Uterus (tissue), 4 donors: ENCODE data around the gene VAPA. TPM values are rescaled to one million over a fixed set of nuclear protein-coding genes. Genes with fewer than 3 reads are reported as not detected.

Experiments used
- DNase-seq, 2 donors: peaks; one replicate each; pipeline ENCODE4 v3.0.0-alpha.2; 2019 to 2020
- H3K27ac ChIP-seq, 2 donors: fragments of 200-600 bp; sonication (generic); 1 replicate in 1 of 2; 2 replicates in 1 of 2; pipeline ENCODE4 v1.5.1; 2016 to 2018
- H3K27me3 ChIP-seq, 2 donors: fragments of 200-600 bp; sonication (generic); one replicate each; pipeline ENCODE4 v1.5.1; 2018 to 2019; ENCODE audit warnings: control low read depth in 1 of 2
- H3K36me3 ChIP-seq, 2 donors: fragments of 200-600 bp; sonication (generic); one replicate each; pipeline ENCODE4 v1.5.1; 2019; ENCODE audit warnings: control low read depth in 1 of 2
- H3K4me1 ChIP-seq, 2 donors: fragments of 200-600 bp; sonication (generic); one replicate each; pipeline ENCODE4 v1.5.1; 2018 to 2019; ENCODE audit warnings: control low read depth in 1 of 2
- H3K4me3 ChIP-seq, 2 donors: fragments of 200-600 bp; sonication (generic); 1 replicate in 1 of 2; 2 replicates in 1 of 2; pipeline ENCODE4 v1.5.1; 2018 to 2019; ENCODE audit warnings: mild to moderate bottlenecking in 1 of 2
- H3K9me3 ChIP-seq, 2 donors: fragments of 200-600 bp; sonication (generic); one replicate each; pipeline ENCODE4 v1.5.1; 2019; ENCODE audit warnings: control low read depth in 1 of 2
- CTCF ChIP-seq, 4 experiments: fragments of 200-600 bp in 2 of 4; fragments of 450-650 bp in 2 of 4; sonication (generic) in 2 of 4; IDR thresholded peaks; one replicate each; pipeline ENCODE4 v1.5.1; 2016 to 2019; ENCODE audit warnings: antibody characterized with exemption in 4 of 4, mild to moderate bottlenecking in 2 of 4, moderate library complexity in 1 of 4
- POLR2A ChIP-seq, 2 donors: fragments of 450-650 bp; IDR thresholded peaks; one replicate each; pipeline ENCODE4 v1.6.1; 2016; ENCODE audit warnings: antibody characterized with exemption in 2 of 2, mild to moderate bottlenecking in 1 of 2, moderate library complexity in 1 of 2
- intact Hi-C: fragments of 100-400 bp; cut with DNase I; formaldehyde crosslinking; loops from one replicate; pipeline ENCODE4 v1.15.1; 2023; ENCODE audit warnings: low total_unique reads
- total RNA-seq, 4 donors: library from RNA; depleted of rRNA in 3 of 4; stranded (reverse); fragments of >200 nt in 3 of 4; gene quantifications; one replicate each; pipeline versions ENCODE4 v1.1.0 to v1.2.4, GENCODE V29; 2014 to 2023
- donor health status: DM: yes; HTN: yes; CAD: no.

The VAPA gene
- total RNA-seq, 4 donors from 2014 or later = 119 to 253 (median 226) TPM

GRCh38 chr18:9941660-9942059, 27.8 kb downstream of the VAPA start:
- Histone ChIP-seq H3K4me1 (no peaks in the 10 kb centered on the region), H3K27me3 (no peaks in the 10 kb centered on the region), H3K27ac (no peak overlapping the region), H3K36me3 (peaks cover 0 to 3% of the 10 kb centered on the region in 2 donors), H3K4me3 (no peak overlapping the region), H3K9me3 (no peaks in the 10 kb centered on the region)
- intact Hi-C loops = no loop called here
- no peak for TF ChIP-seq CTCF (IDR thresholded peaks at IDR 0.05)
- TF ChIP-seq POLR2A (IDR thresholded peaks at IDR 0.05) = no peak
- no peak for DNase-seq

- intact Hi-C loops = no loop called here
- no peaks in the 10 kb centered on the region for H3K4me1 ChIP-seq
Observed at GRCh38 chr18:9943311-9943710, 29.5 kb downstream of the VAPA start.

GRCh38 chr18:9944805-9945204, 31.0 kb downstream of the VAPA start:
- Histone ChIP-seq H3K27me3 (no peaks in the 10 kb centered on the region), H3K36me3 (peaks cover 0 to 3% of the 10 kb centered on the region in 2 donors), H3K4me1 (no peaks in the 10 kb centered on the region), H3K9me3 (no peaks in the 10 kb centered on the region), H3K4me3 (no peak overlapping the region), H3K27ac (no peak overlapping the region)
- TF ChIP-seq POLR2A (IDR thresholded peaks at IDR 0.05) (no peak), CTCF (IDR thresholded peaks at IDR 0.05) (no peak)
- intact Hi-C loops = no loop called here
- DNase-seq = no peak

More at GRCh38 chr18:9943311-9943710, 29.5 kb downstream of the VAPA start:
- H3K36me3 ChIP-seq = peaks cover 0 to 3% of the 10 kb centered on the region in 2 donors
- TF ChIP-seq POLR2A (IDR thresholded peaks at IDR 0.05) = no peak
- no peak for TF ChIP-seq CTCF (IDR thresholded peaks at IDR 0.05)
- no peaks in the 10 kb centered on the region for H3K27me3 ChIP-seq
- no peaks in the 10 kb centered on the region for H3K9me3 ChIP-seq
- H3K4me3 ChIP-seq = no peak overlapping the region
- H3K27ac ChIP-seq = no peak overlapping the region
- no peak for DNase-seq

GRCh38 chr18:9946831-9947230, 33.0 kb downstream of the VAPA start:
- Histone ChIP-seq H3K27me3 (no peaks in the 10 kb centered on the region), H3K9me3 (no peaks in the 10 kb centered on the region), H3K4me3 (no peak overlapping the region), H3K36me3 (peaks cover 0 to 3% of the 10 kb centered on the region in 2 donors), H3K27ac (no peak overlapping the region), H3K4me1 (no peaks in the 10 kb centered on the region)
- no peak for TF ChIP-seq POLR2A (IDR thresholded peaks at IDR 0.05)
- no peak for TF ChIP-seq CTCF (IDR thresholded peaks at IDR 0.05)
- no peak for DNase-seq
- intact Hi-C loops = no loop called here

- intact Hi-C loops = no loop called here
- H3K27me3 ChIP-seq = no peaks in the 10 kb centered on the region
- no peak overlapping the region for H3K27ac ChIP-seq
- peaks cover 0 to 3% of the 10 kb centered on the region in 2 donors for H3K36me3 ChIP-seq
- no peak overlapping the region for H3K4me3 ChIP-seq
- DNase-seq = no peak
- H3K9me3 ChIP-seq = no peaks in the 10 kb centered on the region
- no peaks in the 10 kb centered on the region for H3K4me1 ChIP-seq
- TF ChIP-seq POLR2A (IDR thresholded peaks at IDR 0.05) = no peak
- no peak for TF ChIP-seq CTCF (IDR thresholded peaks at IDR 0.05)
Observed at GRCh38 chr18:9947248-9947647, 33.4 kb downstream of the VAPA start.
